Mononuclear cell (primary cell): ENCODE data around the gene MAB21L3. TPM values are rescaled to one million over a fixed set of nuclear protein-coding genes. Genes with fewer than 3 reads are reported as not detected.

Source experiments
- H3K27me3 ChIP-seq: 2 replicates; pipeline ENCODE4 v1.6.0; 2011; ENCODE audit warnings: low read length, control low read depth; ENCODE audit not compliant: insufficient read depth
- H3K4me1 ChIP-seq: 2 replicates; pipeline ENCODE4 v1.5.1; 2011; ENCODE audit warnings: mild to moderate bottlenecking, low read length, control low read depth; ENCODE audit not compliant: insufficient read depth
- H3K4me3 ChIP-seq: 2 replicates; pipeline ENCODE4 v1.5.1; 2011; ENCODE audit warnings: mild to moderate bottlenecking, low read length, moderate library complexity
- H3K9me3 ChIP-seq: 2 replicates; pipeline ENCODE4 v1.5.1; 2011; ENCODE audit warnings: low read depth, mild to moderate bottlenecking, control low read depth, low read length
- total RNA-seq: library from RNA; depleted of rRNA; stranded (reverse); fragments of >200 nt; gene quantifications from one replicate; pipeline ENCODE4 v1.2.3, GENCODE V29; 2012

Gene MAB21L3
- under 0.01 TPM for total RNA-seq

DNA sequence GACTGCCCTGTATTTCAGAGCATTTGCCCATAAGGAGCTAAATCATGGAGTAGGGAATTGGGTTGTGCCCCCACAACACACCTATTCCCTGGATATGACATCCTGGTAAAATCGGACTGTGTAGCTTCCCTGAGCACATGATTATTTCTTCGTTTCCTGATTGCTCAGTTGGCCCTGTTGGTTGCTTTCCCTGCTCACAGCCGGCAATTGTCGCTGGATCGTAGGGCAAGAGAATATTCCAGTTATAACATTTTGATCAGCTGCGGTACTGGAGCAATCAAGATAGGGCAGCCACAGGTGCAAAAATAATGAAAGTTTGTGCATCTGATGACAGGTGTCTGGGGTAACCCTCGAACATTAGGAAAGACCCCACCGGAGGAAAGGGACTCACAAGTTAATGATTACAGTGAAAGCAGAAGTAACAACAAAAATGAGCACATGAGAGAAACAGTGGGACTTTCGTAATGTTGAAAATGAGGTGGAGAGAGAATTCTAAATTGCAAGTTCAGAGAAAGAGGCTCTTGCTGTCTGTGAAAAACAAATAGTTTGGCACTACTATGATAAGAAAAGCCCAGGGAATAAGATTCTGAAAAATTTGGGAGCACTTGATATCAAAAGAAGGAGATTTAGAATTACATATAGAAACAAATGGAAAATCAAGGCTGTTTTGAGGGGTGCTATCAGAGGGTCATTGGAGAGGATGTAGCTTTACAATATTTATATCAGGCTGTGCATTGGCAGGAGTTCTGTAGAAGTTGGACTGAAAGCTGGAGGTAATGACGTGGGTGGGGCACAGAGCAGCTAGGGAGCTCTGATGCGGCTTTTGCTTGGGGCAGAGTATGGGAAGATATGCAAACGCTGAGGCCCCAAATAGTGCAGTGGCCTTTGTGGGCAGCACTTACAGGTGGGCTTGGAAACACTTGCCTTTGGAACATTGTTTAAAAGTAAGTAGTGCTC lies at the start of gene MAB21L3:
Gene MAB21L3, plus strand, starts transcription at position 833 of the 957 bp plus-strand sequence. CDS start 1,217 bp downstream, outside the sequence.
- Histone ChIP-seq H3K4me3 (no peak within 1 kb of the TSS), H3K4me1 (no peaks in the 10 kb centered on the region), H3K27me3 (no peaks in the 10 kb centered on the region), H3K9me3 (no peaks in the 10 kb centered on the region)

DNA sequence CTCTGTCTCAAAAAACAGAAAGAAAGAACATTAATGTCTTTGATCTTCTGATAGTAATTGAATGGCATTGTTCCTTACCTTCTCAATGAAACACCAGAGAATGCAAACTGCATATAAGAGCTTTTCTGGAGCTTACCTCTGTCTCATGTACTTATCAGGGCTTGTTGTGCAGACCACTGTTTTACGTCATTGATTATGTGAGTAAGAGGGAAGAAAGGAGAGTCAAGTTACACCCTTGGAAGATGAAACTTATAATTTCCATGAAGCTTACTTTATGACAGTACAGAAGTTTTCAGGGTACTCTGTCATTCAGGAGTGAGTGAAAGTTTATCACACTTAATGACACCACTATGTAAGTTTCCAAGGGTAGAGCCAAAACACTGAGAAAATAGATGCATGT lies 49.0 kb upstream of the MAB21L3 start:
- Histone ChIP-seq H3K4me3 (no peak overlapping the region), H3K4me1 (no peaks in the 10 kb centered on the region), H3K9me3 (no peaks in the 10 kb centered on the region), H3K27me3 (no peaks in the 10 kb centered on the region)

DNA sequence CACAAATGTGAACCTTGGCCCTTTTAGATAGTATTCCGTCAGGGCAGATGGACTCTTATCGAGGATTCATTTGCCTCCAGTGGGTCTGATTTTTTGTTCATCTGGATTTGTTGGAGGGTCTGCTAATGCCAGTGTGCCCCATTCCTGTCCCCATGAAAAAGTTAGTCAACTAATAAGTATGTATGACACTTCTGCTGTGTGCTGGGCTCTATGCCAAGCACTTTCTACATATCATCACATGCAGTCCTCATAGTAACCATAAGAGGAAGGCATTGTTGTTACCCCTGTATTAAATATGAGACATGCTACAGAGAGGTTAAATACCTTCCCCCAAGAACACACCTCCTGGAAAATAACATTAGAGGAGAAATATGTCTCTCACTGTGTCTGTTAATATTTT lies 46.6 kb upstream of the MAB21L3 start:
- Histone ChIP-seq H3K9me3 (no peaks in the 10 kb centered on the region), H3K4me1 (no peaks in the 10 kb centered on the region), H3K27me3 (no peaks in the 10 kb centered on the region), H3K4me3 (no peak overlapping the region)

DNA sequence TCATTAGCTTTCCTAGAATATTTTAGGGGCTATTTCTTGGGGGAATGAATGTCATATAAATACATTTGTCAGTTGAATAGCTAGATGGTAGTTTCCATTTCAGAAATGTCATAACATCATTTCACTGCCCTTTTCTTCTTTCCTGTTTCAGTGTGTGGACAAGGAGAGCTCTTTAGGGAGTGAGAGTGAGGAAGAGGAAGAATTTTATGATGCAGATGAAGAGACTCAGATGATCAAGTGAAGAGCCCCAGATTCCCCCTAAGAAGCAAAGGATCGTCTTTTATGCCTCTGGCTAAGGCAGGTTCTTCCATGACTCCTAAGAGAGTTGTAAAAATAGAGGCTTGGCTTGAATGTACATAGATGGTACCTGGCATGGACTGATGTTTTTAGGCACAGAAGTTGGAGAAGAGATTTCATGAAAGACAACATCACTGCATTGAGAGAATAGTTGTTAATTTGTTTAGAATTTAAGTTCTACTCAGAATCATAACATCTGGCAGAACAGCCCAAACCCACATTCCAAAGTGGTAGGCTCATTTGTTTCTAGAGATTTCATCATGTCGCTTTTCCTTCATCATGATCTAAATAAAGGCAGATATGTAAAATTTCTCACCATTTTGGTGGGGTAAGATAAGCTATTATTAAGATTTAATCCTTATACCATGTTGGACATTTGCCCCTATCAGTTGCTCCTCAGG lies 44.2 kb upstream of the MAB21L3 start:
- H3K4me3 ChIP-seq = no peak overlapping the region
- H3K4me1 ChIP-seq = no peaks in the 10 kb centered on the region
- no peaks in the 10 kb centered on the region for H3K27me3 ChIP-seq
- H3K9me3 ChIP-seq = no peaks in the 10 kb centered on the region

DNA sequence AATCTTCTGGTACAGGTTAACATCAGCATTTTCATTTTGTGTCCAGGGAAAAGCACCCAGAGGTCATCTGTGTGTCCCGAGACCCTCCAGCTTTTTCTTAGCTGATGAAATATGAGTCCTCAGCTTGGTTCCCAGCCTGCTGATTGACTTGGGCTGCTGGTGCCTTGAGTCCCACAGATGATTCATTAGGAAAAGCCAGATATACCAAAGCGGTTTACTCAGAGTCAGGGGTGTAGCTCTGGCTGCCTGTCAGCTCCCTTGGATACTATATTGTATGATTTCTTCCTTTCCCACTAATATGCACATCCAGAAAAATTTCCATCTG lies 43.7 kb upstream of the MAB21L3 start:
- Histone ChIP-seq H3K9me3 (no peaks in the 10 kb centered on the region), H3K27me3 (no peaks in the 10 kb centered on the region), H3K4me1 (no peaks in the 10 kb centered on the region), H3K4me3 (no peak overlapping the region)

DNA sequence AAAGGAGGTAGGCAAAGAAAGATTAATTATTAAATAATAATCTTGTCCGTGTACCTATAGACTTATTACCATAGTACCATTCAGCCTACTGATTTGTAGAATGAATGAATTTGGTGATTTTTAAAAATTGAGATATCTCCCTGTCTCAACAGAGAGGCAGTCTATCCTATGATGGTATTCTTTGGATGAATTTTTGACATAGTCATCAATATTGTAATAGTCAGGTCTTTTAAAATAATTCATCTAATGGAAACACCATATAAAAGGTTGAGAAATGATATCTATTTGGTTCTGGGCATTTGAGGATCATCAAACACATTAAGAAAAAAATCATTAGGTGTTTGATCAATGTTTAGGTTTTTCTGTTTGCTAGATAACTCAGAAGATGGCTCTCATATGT lies 35.6 kb upstream of the MAB21L3 start:
- Histone ChIP-seq H3K27me3 (no peaks in the 10 kb centered on the region), H3K9me3 (no peaks in the 10 kb centered on the region), H3K4me3 (no peak overlapping the region), H3K4me1 (no peaks in the 10 kb centered on the region)

DNA sequence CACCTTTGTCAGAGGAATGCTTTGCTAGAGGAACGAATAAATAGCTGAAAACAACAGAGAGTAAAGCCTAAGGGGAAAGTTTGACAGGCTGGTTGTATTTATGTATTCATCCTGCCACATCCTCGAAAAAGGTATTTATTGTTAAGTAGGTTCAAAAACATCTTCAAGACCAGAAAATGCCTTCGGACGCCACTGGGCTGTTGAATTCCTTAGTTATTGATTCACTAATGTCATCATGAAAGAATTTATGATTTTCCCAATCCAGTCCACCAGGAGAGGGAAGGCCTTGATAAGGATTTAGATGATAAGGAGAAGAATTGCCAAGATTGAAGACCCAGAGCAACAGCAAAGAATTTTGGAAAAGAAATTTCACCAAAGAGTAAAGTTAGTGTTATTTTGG lies 35.2 kb upstream of the MAB21L3 start:
- Histone ChIP-seq H3K4me3 (no peak overlapping the region), H3K9me3 (no peaks in the 10 kb centered on the region), H3K4me1 (no peaks in the 10 kb centered on the region)

DNA sequence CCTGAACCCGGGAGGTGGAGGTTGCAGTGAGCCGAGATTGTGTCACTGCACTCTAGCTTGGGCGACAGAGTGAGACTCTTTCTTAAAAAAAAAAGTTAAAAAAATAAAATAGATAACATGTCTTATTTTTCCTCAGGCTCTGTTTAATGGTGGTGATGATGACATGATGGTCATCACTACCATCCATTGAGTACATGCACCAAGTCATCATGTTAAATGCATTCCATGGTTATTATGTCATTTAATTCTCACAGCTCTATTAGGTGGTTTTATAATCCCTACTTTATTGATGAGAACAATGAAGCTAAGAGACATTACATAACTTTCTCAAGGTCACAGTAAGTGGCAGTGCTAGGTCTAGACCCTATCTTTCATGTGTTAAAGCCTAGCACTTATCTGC lies 34.4 kb upstream of the MAB21L3 start:
- H3K4me3 ChIP-seq = no peak overlapping the region
- H3K27me3 ChIP-seq = no peaks in the 10 kb centered on the region
- no peaks in the 10 kb centered on the region for H3K4me1 ChIP-seq
- H3K9me3 ChIP-seq = no peaks in the 10 kb centered on the region

More for the DNA sequence above, 35.2 kb upstream of the MAB21L3 start:
- no peaks in the 10 kb centered on the region for H3K27me3 ChIP-seq

DNA sequence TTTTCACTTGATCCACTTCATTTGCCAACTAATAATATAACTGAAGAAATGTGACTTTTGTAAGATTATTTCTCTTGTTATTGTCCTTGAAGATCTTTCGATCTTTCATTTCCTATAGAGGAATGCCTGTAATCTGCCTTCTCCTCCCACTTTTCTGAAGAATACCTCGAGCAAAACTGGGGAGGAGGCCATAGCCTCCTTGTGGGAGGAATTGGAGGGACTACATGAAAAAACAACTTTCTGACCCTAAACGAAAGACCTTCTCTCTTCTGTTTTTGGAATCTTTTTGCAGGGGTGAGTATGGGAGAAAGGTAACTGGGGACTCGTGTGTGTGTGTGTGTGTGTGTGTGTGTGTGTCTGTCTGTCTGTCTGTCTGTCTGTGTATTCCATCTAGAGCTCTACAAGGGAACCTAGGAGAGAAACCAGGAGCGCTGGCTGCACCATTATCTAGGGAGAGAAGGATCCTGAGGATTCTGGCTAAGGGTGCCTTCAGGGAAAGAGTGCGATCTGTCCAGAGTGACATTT lies 32.4 kb upstream of the MAB21L3 start:
- no peak overlapping the region for H3K4me3 ChIP-seq
- no peaks in the 10 kb centered on the region for H3K27me3 ChIP-seq
- H3K4me1 ChIP-seq = no peaks in the 10 kb centered on the region
- H3K9me3 ChIP-seq = no peaks in the 10 kb centered on the region

DNA sequence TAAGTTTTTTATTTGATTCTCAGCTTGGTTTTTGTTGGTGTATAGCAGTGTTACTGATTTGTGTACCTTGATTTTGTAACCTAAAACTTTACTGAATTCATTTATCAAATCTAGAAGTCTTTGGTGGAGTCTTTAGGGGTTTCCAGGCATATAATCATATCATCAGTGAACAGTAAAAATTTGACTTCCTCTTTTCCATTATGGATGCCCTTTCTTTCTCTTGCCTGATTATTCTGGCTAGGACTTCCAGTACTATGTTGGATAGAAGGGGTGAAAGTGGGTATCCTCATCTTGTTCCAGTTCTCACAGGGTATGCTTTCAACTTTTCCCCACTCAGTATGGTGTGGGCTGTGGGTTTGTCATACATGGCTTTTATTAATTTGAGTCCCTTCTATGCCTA lies 23.6 kb upstream of the MAB21L3 start:
- Histone ChIP-seq H3K4me3 (no peak overlapping the region), H3K9me3 (peaks cover 32% of the 10 kb centered on the region), H3K4me1 (no peaks in the 10 kb centered on the region), H3K27me3 (peaks cover 5% of the 10 kb centered on the region)

DNA sequence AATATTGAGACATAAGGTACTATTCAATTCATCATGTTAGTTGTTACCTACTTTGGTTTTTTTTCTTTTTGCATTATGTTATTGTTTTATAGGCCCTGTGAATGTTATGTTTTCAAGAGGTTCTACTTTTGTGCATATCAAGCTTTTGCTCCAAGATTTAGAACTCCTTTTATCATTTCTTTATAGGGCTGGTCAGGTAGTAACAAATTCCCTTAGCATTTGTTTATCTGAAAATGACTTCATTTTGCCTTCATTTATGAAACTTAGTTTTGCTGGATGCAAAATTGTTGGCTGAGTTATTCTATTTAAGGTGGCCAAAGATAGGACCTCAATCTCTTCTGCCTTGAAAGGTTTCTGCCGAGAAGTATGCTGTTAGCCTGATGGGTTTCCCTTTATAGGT lies 21.3 kb upstream of the MAB21L3 start:
- Histone ChIP-seq H3K27me3 (peaks cover 5% of the 10 kb centered on the region), H3K4me3 (no peak overlapping the region), H3K4me1 (no peaks in the 10 kb centered on the region), H3K9me3 (peaks cover 33% of the 10 kb centered on the region)

DNA sequence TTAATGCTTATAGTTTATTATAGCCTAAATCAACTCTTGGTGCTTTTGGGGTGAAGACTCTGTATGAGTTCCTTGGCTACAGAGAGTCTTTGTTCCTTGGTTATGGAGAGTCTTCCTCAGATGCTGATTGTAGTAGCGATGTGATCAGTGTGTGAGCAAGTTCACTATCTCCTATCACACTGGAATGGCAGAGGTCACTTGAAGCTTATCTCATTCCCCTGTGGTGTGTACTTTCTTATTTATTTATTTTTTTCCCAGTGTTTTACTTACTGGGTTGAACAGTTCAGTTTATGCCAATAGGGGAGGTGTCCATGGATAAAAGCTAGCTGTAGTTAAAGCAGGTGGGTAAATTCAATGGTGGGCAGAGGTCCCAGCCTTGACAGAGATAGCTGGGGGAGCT lies 20.1 kb upstream of the MAB21L3 start:
- H3K27me3 ChIP-seq = peaks cover 7% of the 10 kb centered on the region
- H3K9me3 ChIP-seq = peaks cover 44% of the 10 kb centered on the region
- H3K4me1 ChIP-seq = no peaks in the 10 kb centered on the region
- no peak overlapping the region for H3K4me3 ChIP-seq

DNA sequence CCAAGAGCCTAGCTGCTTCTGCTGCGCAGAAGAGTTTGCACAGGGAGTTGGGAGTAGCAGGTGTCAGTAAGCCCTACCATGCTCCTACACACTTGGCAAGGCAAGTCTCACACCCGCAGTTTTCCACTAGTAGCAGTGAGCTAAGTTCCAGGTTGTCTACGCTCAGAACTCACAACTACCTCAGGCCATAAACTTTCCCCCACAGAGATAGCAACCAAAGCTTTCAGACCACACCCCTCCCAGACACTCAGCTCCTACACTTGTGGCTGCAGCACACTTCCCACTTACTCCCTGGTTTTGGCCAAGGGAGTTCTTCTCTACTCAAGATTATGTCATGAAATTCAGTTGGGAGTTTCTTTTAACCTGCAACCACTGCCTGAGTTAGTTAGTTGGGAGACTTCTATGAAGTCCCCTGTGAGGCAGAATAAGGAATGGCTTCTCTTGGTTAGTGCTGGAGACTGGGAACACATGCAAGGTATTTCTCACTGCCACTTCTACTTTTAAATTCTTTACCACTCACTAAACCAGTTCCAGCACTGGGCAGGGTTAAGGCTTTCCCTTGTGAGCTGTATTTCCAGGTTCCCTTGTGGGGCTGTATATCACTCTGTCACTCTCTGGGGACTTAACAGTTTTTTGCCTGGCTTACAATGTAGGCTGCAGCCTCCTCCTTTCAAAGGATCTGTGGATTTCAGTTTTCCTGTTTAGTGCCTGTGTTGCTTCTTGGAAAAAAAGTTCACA lies 18.3 kb upstream of the MAB21L3 start:
- peaks cover 5% of the 10 kb centered on the region for H3K27me3 ChIP-seq
- peaks cover 44% of the 10 kb centered on the region for H3K9me3 ChIP-seq
- H3K4me1 ChIP-seq = no peaks in the 10 kb centered on the region
- no peak overlapping the region for H3K4me3 ChIP-seq

DNA sequence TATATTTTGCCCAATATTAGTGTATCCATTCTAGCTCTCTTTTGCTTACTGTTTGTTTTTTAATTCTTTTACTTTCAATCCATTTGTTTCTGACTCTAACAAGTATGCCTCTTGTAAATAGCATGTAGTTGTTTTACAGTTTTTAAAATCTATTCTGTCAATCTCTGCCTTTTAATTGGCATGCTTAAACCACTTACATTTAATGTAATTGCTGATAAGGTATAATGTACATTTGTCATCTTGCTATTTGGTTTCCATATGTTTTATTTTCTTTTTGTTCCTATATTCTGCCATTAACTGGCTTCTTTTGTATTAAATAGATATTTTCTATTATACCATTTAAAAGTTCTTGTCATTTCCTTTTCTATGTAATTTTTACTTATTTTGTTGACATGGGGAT lies 16.2 kb upstream of the MAB21L3 start:
- Histone ChIP-seq H3K9me3 (peaks cover 27% of the 10 kb centered on the region), H3K4me1 (no peaks in the 10 kb centered on the region), H3K4me3 (no peak overlapping the region), H3K27me3 (peaks cover 3% of the 10 kb centered on the region)
